ENCODE results near the gene STK17A.

The STK17A gene

DNA sequence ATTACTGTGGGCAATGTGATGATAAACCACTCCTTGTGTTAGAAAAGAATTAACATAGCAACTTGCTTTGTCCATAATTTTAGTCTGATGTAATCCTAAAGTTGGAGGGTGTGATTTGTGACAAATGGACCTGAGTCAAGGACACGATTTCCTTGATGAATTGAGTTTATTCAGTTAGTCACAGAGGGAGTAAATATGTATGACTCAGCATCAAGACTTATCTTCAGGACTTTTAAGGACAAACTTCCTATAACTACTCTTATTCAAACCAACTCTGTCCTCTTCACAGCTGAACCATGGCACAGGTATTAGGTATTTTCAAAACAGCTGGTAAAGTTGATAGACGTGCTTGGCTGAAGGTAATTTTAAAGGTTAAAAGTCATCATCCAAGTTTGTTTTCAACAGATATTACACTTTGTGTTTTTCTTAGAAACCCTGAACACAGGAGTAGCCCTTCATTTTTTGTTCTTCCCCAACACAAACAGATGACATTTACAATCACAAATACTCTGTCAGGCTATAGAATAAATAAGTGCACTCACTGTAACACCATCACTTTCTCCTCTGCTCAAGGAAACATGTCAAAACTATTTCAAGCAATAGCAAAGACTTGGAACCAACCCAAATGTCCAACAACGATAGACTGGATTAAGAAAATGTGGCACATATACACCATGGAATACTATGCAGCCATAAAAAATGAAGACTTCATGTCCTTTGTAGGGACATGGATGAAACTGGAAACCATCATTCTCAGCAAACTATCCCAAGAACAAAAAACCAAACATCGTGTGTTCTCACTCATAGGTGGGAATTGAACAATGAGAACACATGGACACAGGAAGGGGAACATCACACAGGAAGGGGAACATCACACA lies 91.9 kb downstream of the STK17A start:
- H3K27ac ChIP-seq: no peak overlapping the region
- TF ChIP-seq, protein P1, sequence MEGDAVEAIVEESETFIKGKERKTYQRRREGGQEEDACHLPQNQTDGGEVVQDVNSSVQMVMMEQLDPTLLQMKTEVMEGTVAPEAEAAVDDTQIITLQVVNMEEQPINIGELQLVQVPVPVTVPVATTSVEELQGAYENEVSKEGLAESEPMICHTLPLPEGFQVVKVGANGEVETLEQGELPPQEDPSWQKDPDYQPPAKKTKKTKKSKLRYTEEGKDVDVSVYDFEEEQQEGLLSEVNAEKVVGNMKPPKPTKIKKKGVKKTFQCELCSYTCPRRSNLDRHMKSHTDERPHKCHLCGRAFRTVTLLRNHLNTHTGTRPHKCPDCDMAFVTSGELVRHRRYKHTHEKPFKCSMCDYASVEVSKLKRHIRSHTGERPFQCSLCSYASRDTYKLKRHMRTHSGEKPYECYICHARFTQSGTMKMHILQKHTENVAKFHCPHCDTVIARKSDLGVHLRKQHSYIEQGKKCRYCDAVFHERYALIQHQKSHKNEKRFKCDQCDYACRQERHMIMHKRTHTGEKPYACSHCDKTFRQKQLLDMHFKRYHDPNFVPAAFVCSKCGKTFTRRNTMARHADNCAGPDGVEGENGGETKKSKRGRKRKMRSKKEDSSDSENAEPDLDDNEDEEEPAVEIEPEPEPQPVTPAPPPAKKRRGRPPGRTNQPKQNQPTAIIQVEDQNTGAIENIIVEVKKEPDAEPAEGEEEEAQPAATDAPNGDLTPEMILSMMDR (conservative IDR thresholded peaks at IDR 0.05): no peak

Data from VCaP (cell line).